Smooth muscle cell (in vitro differentiated cells): ENCODE results near the gene MAGEA9B. TPM values are rescaled to one million over a fixed set of nuclear protein-coding genes. Genes with fewer than 3 reads are reported as not detected.
"Not testable (repeated sequence)": the region's sequence is repeated elsewhere in the genome, so short reads cannot be mapped to it uniquely, and the experiment has no call there.

Source experiments
- DNase-seq: peaks from one replicate; lab custom pipeline; 2025; ENCODE audit not compliant: unreplicated experiment; lab: John Stamatoyannopoulos, UW
- H2AFZ ChIP-seq: fragments of 200-600 bp; sonication (generic); 2 replicates; pipeline ENCODE4 v1.6.0; 2016; ENCODE audit warnings: antibody characterized with exemption, low read depth, mild to moderate bottlenecking
- H3F3A ChIP-seq: fragments of 200-600 bp; sonication (generic); 2 replicates; pipeline ENCODE4 v1.6.0; 2017; ENCODE audit warnings: antibody characterized with exemption, low read depth
- H3K27ac ChIP-seq: fragments of 200-600 bp; sonication (generic); 2 replicates; pipeline ENCODE4 v1.5.1; 2016; ENCODE audit warnings: low read depth, mild to moderate bottlenecking
- H3K27me3 ChIP-seq: fragments of 200-600 bp; sonication (generic); 2 replicates; pipeline ENCODE4 v1.6.1; 2016; ENCODE audit warnings: low read depth, mild to moderate bottlenecking
- H3K36me3 ChIP-seq: fragments of 200-600 bp; sonication (generic); 2 replicates; pipeline ENCODE4 v1.5.1; 2016; ENCODE audit warnings: low read depth
- H3K4me1 ChIP-seq: fragments of 200-600 bp; sonication (generic); 2 replicates; pipeline ENCODE4 v1.5.1; 2016; ENCODE audit warnings: low read depth
- H3K4me2 ChIP-seq: fragments of 200-600 bp; sonication (generic); 2 replicates; pipeline ENCODE4 v1.6.0; 2016; ENCODE audit warnings: mild to moderate bottlenecking
- H3K4me3 ChIP-seq: fragments of 200-600 bp; sonication (generic); 2 replicates; pipeline ENCODE4 v1.5.1; 2016; ENCODE audit warnings: mild to moderate bottlenecking
- H3K79me2 ChIP-seq: fragments of 200-600 bp; sonication (generic); 2 replicates; pipeline ENCODE4 v1.6.0; 2016; ENCODE audit warnings: low read depth, mild to moderate bottlenecking
- H3K9ac ChIP-seq: fragments of 200-600 bp; sonication (generic); 2 replicates; pipeline ENCODE4 v1.6.0; 2016; ENCODE audit warnings: low read depth
- H3K9me3 ChIP-seq: fragments of 200-600 bp; sonication (generic); replicated peaks from 2 replicates; pipeline ENCODE4 v1.5.1; 2016; ENCODE audit warnings: low read depth
- H4K20me1 ChIP-seq: fragments of 200-600 bp; sonication (generic); 2 replicates; pipeline ENCODE4 v1.6.0; 2016; ENCODE audit warnings: low read depth
- CTCF ChIP-seq: fragments of 200-600 bp; sonication (generic); IDR thresholded peaks from 2 replicates; pipeline ENCODE4 v1.5.1; 2017; ENCODE audit warnings: borderline replicate concordance, mild to moderate bottlenecking, antibody characterized with exemption; ENCODE audit not compliant: insufficient read depth, poor library complexity, severe bottlenecking
- whole genome bisulfite sequencing: methylation state at CpG from one replicate; pipeline ENCODE4 v1.1.7; 2016; ENCODE audit warnings: low lambda C conversion rate; 5-methylcytosine and 5-hydroxymethylcytosine counted together
- polyA plus RNA-seq: library from polyadenylated mRNA; unstranded; fragments of >200 nt; fragmentation: Nextera tagmentation; extraction: Ambion mirVana; gene quantifications from 2 replicates; pipeline ENCODE4 v1.2.1, GENCODE V29; 2016
- total RNA-seq: library from RNA; depleted of rRNA; stranded (reverse); fragments of >200 nt; gene quantifications from 2 replicates; pipeline ENCODE4 v1.2.3, GENCODE V29; 2014

Gene MAGEA9B
- total and polyA plus RNA-seq, 2 experiments from 2014 or later = not detected

- Histone ChIP-seq H3K27me3 (no peaks in the 10 kb centered on the region), H3K9me3 (no peaks in the 10 kb centered on the region), H3K36me3 (no peaks in the 10 kb centered on the region), H2AFZ (no peak overlapping the region), H3K79me2 (no peaks in the 10 kb centered on the region), H3K27ac (no peak overlapping the region), H3K4me2 (peak overlapping the region; percentile 82), H3K4me3 (peak overlapping the region; percentile 57), H3K4me1 (no peaks in the 10 kb centered on the region), H4K20me1 (no peaks in the 10 kb centered on the region), H3K9ac (no peak overlapping the region), H3F3A (no peaks in the 10 kb centered on the region)
- peak; percentile 78 for DNase-seq
- TF ChIP-seq CTCF = no peak
- 61% methylated on average over 15 of the region's 34 CpGs for WGBS
Observed at GRCh38 chrX:149539283-149540130, 47.8 kb downstream of the MAGEA9B start.

- not testable (repeated sequence) for H3F3A ChIP-seq, H3K79me2 ChIP-seq, DNase-seq, H3K27me3 ChIP-seq, H3K27ac ChIP-seq, H3K4me1 ChIP-seq, H4K20me1 ChIP-seq, H3K36me3 ChIP-seq, H2AFZ ChIP-seq, H3K9me3 ChIP-seq, H3K9ac ChIP-seq, H3K4me2 ChIP-seq, H3K4me3 ChIP-seq
- 91% methylated on average over 9 of the region's 11 CpGs for WGBS
Observed at GRCh38 chrX:149537474-149537873, 49.8 kb downstream of the MAGEA9B start.

GRCh38 chrX:149534926-149535602, 52.2 kb downstream of the MAGEA9B start:
- not testable (repeated sequence) for H3K79me2 ChIP-seq, H3K4me1 ChIP-seq, H3K27ac ChIP-seq, H3K4me3 ChIP-seq, H3K4me2 ChIP-seq, H3K36me3 ChIP-seq, DNase-seq, H3F3A ChIP-seq, H3K9me3 ChIP-seq, H2AFZ ChIP-seq, H3K9ac ChIP-seq, H4K20me1 ChIP-seq, H3K27me3 ChIP-seq
- 37% methylated on average over 3 of the region's 3 CpGs for WGBS

GRCh38 chrX:149533999-149534398, 53.3 kb downstream of the MAGEA9B start:
- 92% methylated on average over 11 of the region's 11 CpGs for WGBS

GRCh38 chrX:149532868-149533267, 54.4 kb downstream of the MAGEA9B start:
- 44% methylated on average over 1 of the region's 3 CpGs for WGBS
- H2AFZ ChIP-seq, H3K4me3 ChIP-seq, DNase-seq, H3K4me2 ChIP-seq, H3K27me3 ChIP-seq, H3K36me3 ChIP-seq, H3K27ac ChIP-seq, H3K4me1 ChIP-seq, H4K20me1 ChIP-seq, H3K79me2 ChIP-seq, H3K9me3 ChIP-seq, H3F3A ChIP-seq, H3K9ac ChIP-seq: not testable (repeated sequence)

More at GRCh38 chrX:149533999-149534398, 53.3 kb downstream of the MAGEA9B start:
- not testable (repeated sequence) for H2AFZ ChIP-seq, H3K9me3 ChIP-seq, H3K4me2 ChIP-seq, H3K4me1 ChIP-seq, H3F3A ChIP-seq, H3K27ac ChIP-seq, H4K20me1 ChIP-seq, H3K4me3 ChIP-seq, H3K9ac ChIP-seq, H3K27me3 ChIP-seq, H3K79me2 ChIP-seq, H3K36me3 ChIP-seq, DNase-seq

Other genes starting within 250 kb of the MAGEA9B start
- 96.8 and 111 TPM in 2 replicates for gene IDS, start 82.2 kb downstream of the MAGEA9B start, total RNA-seq
- gene IDS, start 82.2 kb downstream of the MAGEA9B start, polyA plus RNA-seq = 70.5 and 102 TPM in 2 replicates
- gene EOLA1, start 46.4 kb downstream of the MAGEA9B start, total RNA-seq = 9.6 and 11.7 TPM in 2 replicates
- 12.9 and 15.9 TPM in 2 replicates for gene EOLA1, start 46.4 kb downstream of the MAGEA9B start, polyA plus RNA-seq
- gene HSFX3, start 37.5 kb downstream of the MAGEA9B start, total RNA-seq = not detected in 2 replicates
- not detected in 2 replicates for gene HSFX3, start 37.5 kb downstream of the MAGEA9B start, polyA plus RNA-seq
- gene HSFX2, start 7.9 kb upstream of the MAGEA9B start, total RNA-seq = 0.63 TPM in 1 of 2 replicates, not detected in the other
- 0.38 TPM in 1 of 2 replicates, not detected in the other for gene HSFX2, start 7.9 kb upstream of the MAGEA9B start, polyA plus RNA-seq
- 33.1 and 33.4 TPM in 2 replicates for gene TMEM185A, start 44.3 kb upstream of the MAGEA9B start, total RNA-seq
- 38.6 and 39.7 TPM in 2 replicates for gene TMEM185A, start 44.3 kb upstream of the MAGEA9B start, polyA plus RNA-seq
- not detected in 2 replicates for gene MAGEA11, start 124.6 kb upstream of the MAGEA9B start, total RNA-seq
- not detected in 2 replicates for gene MAGEA11, start 124.6 kb upstream of the MAGEA9B start, polyA plus RNA-seq
- gene HSFX1, start 186.6 kb upstream of the MAGEA9B start, total RNA-seq = 0.31 and 1.7 TPM in 2 replicates
- 1.1 TPM in 2 replicates for gene HSFX1, start 186.6 kb upstream of the MAGEA9B start, polyA plus RNA-seq
- gene MAGEA9, start 194.5 kb upstream of the MAGEA9B start, total RNA-seq = not detected in 2 replicates
- not detected in 2 replicates for gene MAGEA9, start 194.5 kb upstream of the MAGEA9B start, polyA plus RNA-seq